Measurements from ENCODE around the gene SGMS1. TPM values are rescaled to one million over a fixed set of nuclear protein-coding genes. Genes with fewer than 3 reads are reported as not detected.

The SGMS1 gene
- total RNA-seq, 1 donor from 2014 or later = 14.2 TPM

GRCh38 chr10:50417486-50417885 lies 206.3 kb downstream of the SGMS1 start:
- Mint-ChIP-seq H3K27me3 (no peaks in the 10 kb centered on the region), H3K4me1 (peaks cover 46% of the 10 kb centered on the region), H3K9me3 (no peaks in the 10 kb centered on the region), H3K27ac (peak overlapping the region; percentile 3), H3K4me3 (peak overlapping the region; percentile 86), H3K36me3 (ENCODE audit: low read depth) (peaks cover 1% of the 10 kb centered on the region)
- intact Hi-C loops (cut with micrococcal nuclease) = loop anchor here (5.0 kb wide), 2 partner anchors 50 to 95 kb away; no protein-coding TSS in a partner anchor
- DNase-seq = no peak

DNA sequence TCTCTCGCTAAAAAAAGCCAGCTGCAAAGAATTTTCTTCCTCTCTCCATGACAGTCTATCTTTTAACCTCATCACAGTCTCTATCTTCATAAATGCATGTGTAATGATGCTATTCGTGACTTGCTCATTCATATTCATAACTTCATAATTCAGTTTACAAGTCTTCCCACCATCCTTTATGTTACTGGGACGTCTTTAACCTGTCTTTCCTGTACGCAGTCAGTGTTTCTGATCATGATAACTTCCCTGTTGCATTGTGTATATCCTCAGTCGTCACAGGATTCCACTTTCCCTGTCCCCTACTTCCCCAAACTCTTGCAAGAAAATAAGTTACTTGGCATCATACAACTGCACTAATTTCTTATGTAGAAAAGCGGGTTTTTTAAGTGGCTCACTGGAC lies 206.9 kb downstream of the SGMS1 start:
- H3K27me3 Mint-ChIP-seq = no peaks in the 10 kb centered on the region
- H3K9me3 Mint-ChIP-seq = no peaks in the 10 kb centered on the region
- intact Hi-C loops (cut with micrococcal nuclease) = loop anchor here (5.0 kb wide), 2 partner anchors 50 to 95 kb away; no protein-coding TSS in a partner anchor
- peak overlapping the region; percentile 29 for H3K4me3 Mint-ChIP-seq
- DNase-seq = no peak
- H3K4me1 Mint-ChIP-seq = peaks cover 47% of the 10 kb centered on the region
- peaks cover 4% of the 10 kb centered on the region for H3K36me3 Mint-ChIP-seq (ENCODE audit: low read depth)
- H3K27ac Mint-ChIP-seq = no peak overlapping the region

GRCh38 chr10:50416181-50416824 lies 207.5 kb downstream of the SGMS1 start:
- no peaks in the 10 kb centered on the region for H3K27me3 Mint-ChIP-seq
- H3K9me3 Mint-ChIP-seq = no peaks in the 10 kb centered on the region
- H3K4me3 Mint-ChIP-seq = no peak overlapping the region
- no peak overlapping the region for H3K27ac Mint-ChIP-seq
- intact Hi-C loops (cut with micrococcal nuclease) = loop anchor here (5.0 kb wide), 2 partner anchors 49 to 94 kb away; no protein-coding TSS in a partner anchor
- peaks cover 46% of the 10 kb centered on the region for H3K4me1 Mint-ChIP-seq
- DNase-seq = no peak
- H3K36me3 Mint-ChIP-seq (ENCODE audit: low read depth) = peaks cover 4% of the 10 kb centered on the region

DNA sequence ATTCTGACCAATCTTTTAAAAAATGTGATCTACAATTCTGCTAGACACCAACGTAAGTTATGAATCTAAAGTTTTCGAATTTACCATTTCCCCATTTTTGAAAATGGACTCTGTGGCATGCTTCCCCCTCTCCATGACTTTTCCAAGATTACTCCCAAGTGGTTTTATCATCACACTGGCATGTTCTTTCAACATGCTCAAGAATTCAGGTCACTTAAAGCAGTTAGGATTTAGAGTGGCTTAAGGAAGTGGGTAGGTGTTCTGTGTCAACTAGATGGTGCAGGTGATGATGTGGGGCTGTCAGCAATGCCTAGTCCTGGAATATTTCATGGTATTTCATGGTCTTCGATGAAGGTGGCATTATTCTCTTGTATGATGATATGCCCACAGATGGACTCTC lies 208.5 kb downstream of the SGMS1 start:
- intact Hi-C loops (cut with micrococcal nuclease) = loop anchor here (5.0 kb wide), 2 partner anchors 48 to 93 kb away; no protein-coding TSS in a partner anchor
- H3K27ac Mint-ChIP-seq = no peak overlapping the region
- no peaks in the 10 kb centered on the region for H3K27me3 Mint-ChIP-seq
- peaks cover 4% of the 10 kb centered on the region for H3K36me3 Mint-ChIP-seq (ENCODE audit: low read depth)
- no peak overlapping the region for H3K4me3 Mint-ChIP-seq
- no peak for DNase-seq
- no peaks in the 10 kb centered on the region for H3K9me3 Mint-ChIP-seq
- peaks cover 43% of the 10 kb centered on the region for H3K4me1 Mint-ChIP-seq

- Mint-ChIP-seq H3K4me1 (peaks cover 31% of the 10 kb centered on the region), H3K27me3 (no peaks in the 10 kb centered on the region), H3K4me3 (no peak overlapping the region), H3K36me3 (ENCODE audit: low read depth) (peaks cover 12% of the 10 kb centered on the region), H3K9me3 (no peaks in the 10 kb centered on the region), H3K27ac (no peak overlapping the region)
- no peak for DNase-seq
- intact Hi-C loops (cut with micrococcal nuclease) = no loop called here
Observed at GRCh38 chr10:50410066-50410811, 213.5 kb downstream of the SGMS1 start.

DNA sequence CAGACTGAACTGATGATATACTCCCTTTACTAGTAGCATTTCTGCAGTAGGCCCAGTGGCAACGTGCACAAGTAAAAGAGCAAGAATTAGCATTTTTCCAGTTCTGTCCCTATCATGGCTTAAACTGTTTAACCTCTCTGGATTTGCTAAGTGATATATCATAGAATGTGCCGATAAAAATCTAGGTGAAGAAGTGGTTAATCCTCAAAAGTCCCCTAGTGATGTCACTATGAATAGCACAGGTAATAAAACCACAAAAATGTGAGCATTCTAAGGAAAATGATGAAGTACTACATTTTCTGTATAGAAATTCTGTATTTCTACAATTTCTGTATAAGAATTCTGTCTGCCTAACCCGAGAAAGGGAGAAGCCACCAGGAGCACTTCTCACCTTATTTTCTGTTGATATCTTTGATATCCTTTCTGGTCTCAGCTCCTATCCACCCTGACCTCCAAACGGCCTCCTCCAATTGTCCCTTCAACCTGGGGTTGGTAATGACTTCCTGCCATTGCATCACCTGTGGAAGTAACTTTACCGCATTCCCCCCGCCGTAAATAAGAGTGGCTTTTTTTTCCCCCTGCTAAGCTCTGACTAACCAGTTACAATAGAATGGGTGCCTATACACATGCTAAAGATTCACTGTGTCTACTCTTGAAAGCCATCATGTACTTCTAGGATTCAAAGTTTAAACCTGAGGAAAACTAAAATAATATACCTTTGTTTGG lies 216.5 kb downstream of the SGMS1 start:
- H3K27ac Mint-ChIP-seq = no peak overlapping the region

GRCh38 chr10:50406457-50407070 lies 217.2 kb downstream of the SGMS1 start:
- Mint-ChIP-seq H3K4me1 (peaks cover 15% of the 10 kb centered on the region), H3K9me3 (no peaks in the 10 kb centered on the region), H3K4me3 (no peak overlapping the region), H3K27ac (no peak overlapping the region), H3K36me3 (ENCODE audit: low read depth) (peaks cover 10% of the 10 kb centered on the region), H3K27me3 (no peaks in the 10 kb centered on the region)
- DNase-seq = no peak
- intact Hi-C loops (cut with micrococcal nuclease) = no loop called here

More for the DNA sequence above, 216.5 kb downstream of the SGMS1 start:
- Mint-ChIP-seq H3K9me3 (no peaks in the 10 kb centered on the region), H3K4me1 (peaks cover 20% of the 10 kb centered on the region), H3K36me3 (ENCODE audit: low read depth) (peaks cover 11% of the 10 kb centered on the region), H3K27me3 (no peaks in the 10 kb centered on the region), H3K4me3 (no peak overlapping the region)
- intact Hi-C loops (cut with micrococcal nuclease) = no loop called here
- peak; percentile 22 for DNase-seq

DNA sequence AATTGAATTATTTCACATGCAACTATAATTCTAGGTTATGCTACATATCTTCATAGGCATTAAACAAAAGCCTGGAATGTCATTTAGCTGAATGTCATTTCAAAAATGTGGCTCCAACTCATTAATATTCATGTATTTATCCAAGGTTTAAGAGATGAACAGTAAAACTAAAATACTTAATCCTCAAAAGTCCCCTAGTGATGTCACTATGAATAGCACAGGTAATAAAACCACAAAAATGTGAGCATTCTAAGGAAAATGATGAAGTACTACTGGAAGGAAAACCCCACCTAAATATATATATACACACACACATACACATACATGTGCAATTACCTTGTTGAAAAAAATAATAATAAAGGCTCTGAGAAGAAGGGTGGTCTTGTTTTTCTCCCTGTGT lies 218.0 kb downstream of the SGMS1 start:
- Mint-ChIP-seq H3K27ac (no peak overlapping the region), H3K36me3 (ENCODE audit: low read depth) (peaks cover 12% of the 10 kb centered on the region), H3K27me3 (no peaks in the 10 kb centered on the region), H3K4me3 (no peak overlapping the region), H3K9me3 (no peaks in the 10 kb centered on the region), H3K4me1 (peaks cover 16% of the 10 kb centered on the region)
- no peak for DNase-seq
- intact Hi-C loops (cut with micrococcal nuclease) = no loop called here

GRCh38 chr10:50404021-50404773 lies 219.6 kb downstream of the SGMS1 start:
- Mint-ChIP-seq H3K27me3 (no peaks in the 10 kb centered on the region), H3K9me3 (no peaks in the 10 kb centered on the region), H3K36me3 (ENCODE audit: low read depth) (peaks cover 12% of the 10 kb centered on the region), H3K4me3 (no peak overlapping the region), H3K4me1 (peaks cover 6% of the 10 kb centered on the region), H3K27ac (no peak overlapping the region)
- no peak for DNase-seq
- intact Hi-C loops (cut with micrococcal nuclease) = no loop called here

GRCh38 chr10:50403074-50403473 lies 220.7 kb downstream of the SGMS1 start:
- no peak overlapping the region for H3K4me3 Mint-ChIP-seq
- no peaks in the 10 kb centered on the region for H3K27me3 Mint-ChIP-seq
- intact Hi-C loops (cut with micrococcal nuclease) = no loop called here
- H3K27ac Mint-ChIP-seq = no peak overlapping the region
- peaks cover 12% of the 10 kb centered on the region for H3K36me3 Mint-ChIP-seq (ENCODE audit: low read depth)
- no peak for DNase-seq
- peaks cover 5% of the 10 kb centered on the region for H3K4me1 Mint-ChIP-seq
- no peaks in the 10 kb centered on the region for H3K9me3 Mint-ChIP-seq

GRCh38 chr10:50402466-50402865 lies 221.3 kb downstream of the SGMS1 start:
- intact Hi-C loops (cut with micrococcal nuclease) = no loop called here
- DNase-seq = no peak
- Mint-ChIP-seq H3K9me3 (no peaks in the 10 kb centered on the region), H3K27ac (no peak overlapping the region), H3K4me1 (peaks cover 8% of the 10 kb centered on the region), H3K27me3 (no peaks in the 10 kb centered on the region), H3K36me3 (ENCODE audit: low read depth) (peaks cover 12% of the 10 kb centered on the region), H3K4me3 (no peak overlapping the region)

- H3K9me3 Mint-ChIP-seq = no peaks in the 10 kb centered on the region
- peaks cover 8% of the 10 kb centered on the region for H3K36me3 Mint-ChIP-seq (ENCODE audit: low read depth)
- H3K27me3 Mint-ChIP-seq = no peaks in the 10 kb centered on the region
- intact Hi-C loops (cut with micrococcal nuclease) = no loop called here
- peaks cover 22% of the 10 kb centered on the region for H3K4me1 Mint-ChIP-seq
- no peak for DNase-seq
- H3K27ac Mint-ChIP-seq = no peak overlapping the region
- no peak overlapping the region for H3K4me3 Mint-ChIP-seq
Observed at GRCh38 chr10:50400694-50401093, 223.1 kb downstream of the SGMS1 start.

DNA sequence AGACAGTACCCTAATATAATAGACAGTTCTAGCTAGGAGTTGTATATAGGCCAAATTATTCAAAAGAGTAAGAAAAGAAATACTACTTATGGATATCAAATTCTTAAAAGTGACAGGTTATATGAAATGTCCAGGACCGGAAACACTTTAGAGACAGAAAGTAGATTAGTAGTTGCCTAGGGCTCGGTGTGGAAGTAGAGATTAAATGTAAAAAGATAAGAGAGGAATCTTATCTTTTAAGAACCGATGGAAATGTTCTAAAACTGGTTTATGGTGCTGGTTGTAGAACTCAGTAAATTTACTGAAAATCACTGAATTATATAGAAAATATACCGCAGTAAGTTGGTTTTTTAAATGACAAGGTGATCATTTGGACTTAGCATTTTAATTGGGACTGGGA lies 224.9 kb downstream of the SGMS1 start:
- intact Hi-C loops (cut with micrococcal nuclease) = no loop called here
- Mint-ChIP-seq H3K36me3 (ENCODE audit: low read depth) (peaks cover 6% of the 10 kb centered on the region), H3K9me3 (no peaks in the 10 kb centered on the region), H3K27me3 (no peaks in the 10 kb centered on the region), H3K4me3 (no peak overlapping the region), H3K4me1 (peaks cover 28% of the 10 kb centered on the region), H3K27ac (no peak overlapping the region)
- no peak for DNase-seq

All from activated CD4-positive, alpha-beta T cell treated with anti-CD3 and anti-CD28 coated beads, Interleukin-2, amount 10 ng/mL, durations not matched to agents 24 days and 14 days (primary cell).